GM12873 (cell line): ENCODE measurements around the gene HOXA13.

Source experiments
- TF ChIP-seq, protein P1 (sequence below): IDR thresholded peaks from 2 replicates; pipeline ENCODE4 v1.5.1; 2012; ENCODE audit warnings: low read depth, mild to moderate bottlenecking, moderate library complexity, low read length, control low read depth; ENCODE audit not compliant: insufficient read depth; ENCODE audit errors: missing control alignments

HOXA13 gene

DNA sequence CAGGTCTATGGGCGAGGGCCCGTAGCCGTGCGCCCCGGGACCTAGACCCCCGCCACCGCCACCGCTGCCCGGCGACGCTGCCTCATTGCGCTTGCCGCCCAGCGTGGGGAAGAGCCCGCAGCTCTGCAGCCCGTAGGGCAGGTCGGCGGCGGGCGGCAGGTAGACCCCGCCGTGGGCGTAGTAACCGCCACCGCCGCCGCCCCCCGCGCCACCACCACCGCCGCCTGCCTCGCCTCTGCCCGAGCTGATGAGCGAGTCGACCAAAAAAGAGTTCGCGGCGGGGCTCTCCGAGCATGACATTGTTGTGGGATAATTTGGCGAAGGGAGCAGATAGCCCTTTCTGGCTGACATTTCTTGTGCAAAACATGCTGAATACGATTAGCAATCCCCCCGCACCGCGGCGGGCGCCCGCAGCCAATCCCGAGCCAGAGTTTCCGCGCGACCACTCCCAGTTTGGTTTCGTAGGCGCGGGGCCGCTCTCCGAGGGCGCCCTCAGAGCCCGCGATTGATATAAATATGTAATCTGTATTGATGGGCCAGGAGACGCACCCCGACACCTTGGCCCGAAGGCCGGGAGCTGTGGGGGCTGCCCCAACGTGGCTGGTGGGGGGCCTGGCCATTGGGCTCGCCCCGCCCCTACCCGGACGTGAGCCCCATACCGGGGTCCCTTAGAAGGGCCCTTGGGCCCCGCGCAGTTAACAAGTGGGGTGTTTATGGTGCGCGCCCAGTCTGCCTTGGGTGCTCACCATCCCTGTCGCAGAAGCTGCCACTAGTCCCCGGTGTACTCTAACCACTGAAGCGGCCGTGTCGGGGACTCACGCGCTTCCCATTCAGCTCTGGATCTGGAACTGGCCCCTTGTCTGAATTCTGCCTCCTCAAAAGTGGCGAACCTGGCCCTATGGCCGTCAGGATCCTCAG is 25.7 kb downstream of the HOXA13 start, which contains the start of gene HOXA10:
HOXA10 (minus strand) TSS at position 365 of the 918 bp plus-strand sequence; CDS start at position 351, 14 bp downstream.
- TF ChIP-seq, protein P1, sequence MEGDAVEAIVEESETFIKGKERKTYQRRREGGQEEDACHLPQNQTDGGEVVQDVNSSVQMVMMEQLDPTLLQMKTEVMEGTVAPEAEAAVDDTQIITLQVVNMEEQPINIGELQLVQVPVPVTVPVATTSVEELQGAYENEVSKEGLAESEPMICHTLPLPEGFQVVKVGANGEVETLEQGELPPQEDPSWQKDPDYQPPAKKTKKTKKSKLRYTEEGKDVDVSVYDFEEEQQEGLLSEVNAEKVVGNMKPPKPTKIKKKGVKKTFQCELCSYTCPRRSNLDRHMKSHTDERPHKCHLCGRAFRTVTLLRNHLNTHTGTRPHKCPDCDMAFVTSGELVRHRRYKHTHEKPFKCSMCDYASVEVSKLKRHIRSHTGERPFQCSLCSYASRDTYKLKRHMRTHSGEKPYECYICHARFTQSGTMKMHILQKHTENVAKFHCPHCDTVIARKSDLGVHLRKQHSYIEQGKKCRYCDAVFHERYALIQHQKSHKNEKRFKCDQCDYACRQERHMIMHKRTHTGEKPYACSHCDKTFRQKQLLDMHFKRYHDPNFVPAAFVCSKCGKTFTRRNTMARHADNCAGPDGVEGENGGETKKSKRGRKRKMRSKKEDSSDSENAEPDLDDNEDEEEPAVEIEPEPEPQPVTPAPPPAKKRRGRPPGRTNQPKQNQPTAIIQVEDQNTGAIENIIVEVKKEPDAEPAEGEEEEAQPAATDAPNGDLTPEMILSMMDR = no peak

DNA sequence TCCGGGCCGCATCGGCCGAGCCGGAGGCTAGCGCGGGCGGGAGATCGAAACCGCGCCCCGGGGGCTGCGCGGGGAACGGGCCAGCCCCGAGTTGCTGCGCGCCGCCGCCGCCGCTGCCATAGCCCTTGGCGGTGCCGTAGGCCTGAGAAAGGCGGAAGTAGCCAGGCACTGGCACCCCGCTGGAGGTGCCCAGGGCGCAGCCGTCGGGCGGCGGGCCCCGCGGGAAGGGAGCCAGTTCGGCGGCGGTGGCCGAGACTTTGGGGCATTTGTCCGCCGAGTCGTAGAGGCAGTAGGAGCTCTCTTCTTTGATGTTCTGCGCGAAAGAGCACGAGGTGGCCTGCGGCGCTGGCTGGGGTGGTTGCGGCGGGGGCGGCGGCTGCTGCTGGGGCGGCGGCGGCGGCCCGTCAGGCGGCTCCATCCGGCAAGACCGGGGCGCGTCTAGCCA is 26.4 kb downstream of the HOXA13 start:
- TF ChIP-seq, protein P1 = no peak

DNA sequence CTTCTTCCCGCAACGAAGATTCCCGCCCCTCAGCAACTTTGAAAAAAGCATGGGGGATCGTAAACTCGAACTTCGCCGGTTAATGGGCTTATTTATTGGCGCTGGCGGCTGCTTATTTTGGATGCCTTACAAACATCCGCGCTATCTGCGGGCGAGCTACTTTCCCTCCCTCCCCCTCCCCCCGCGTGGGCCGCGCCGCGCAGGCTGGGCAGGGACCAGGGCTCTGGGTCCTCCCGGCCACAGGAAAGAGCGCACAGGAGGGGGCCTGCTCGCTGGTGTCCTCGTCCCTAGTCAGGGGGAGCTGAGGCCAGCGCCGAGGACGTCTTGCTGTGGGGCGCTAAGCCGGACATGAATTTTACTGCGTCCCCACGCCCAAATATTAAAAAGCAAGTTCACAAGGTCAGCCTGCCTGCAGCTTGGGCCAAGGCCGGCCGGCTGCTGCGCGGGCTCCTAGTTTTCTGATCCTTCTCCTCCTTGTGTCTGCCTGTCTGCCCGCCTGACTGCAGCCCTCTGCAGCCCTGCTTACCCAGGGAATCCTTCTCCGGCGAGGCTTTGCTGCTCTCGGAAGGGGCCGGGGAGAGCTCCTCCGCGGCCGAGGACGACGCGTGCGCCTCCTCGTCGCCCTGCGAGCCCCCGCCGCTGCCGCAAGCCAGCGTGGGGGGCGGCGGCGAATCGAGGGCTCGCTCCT is 26.9 kb downstream of the HOXA13 start:
- TF ChIP-seq, protein P1 = no peak

DNA sequence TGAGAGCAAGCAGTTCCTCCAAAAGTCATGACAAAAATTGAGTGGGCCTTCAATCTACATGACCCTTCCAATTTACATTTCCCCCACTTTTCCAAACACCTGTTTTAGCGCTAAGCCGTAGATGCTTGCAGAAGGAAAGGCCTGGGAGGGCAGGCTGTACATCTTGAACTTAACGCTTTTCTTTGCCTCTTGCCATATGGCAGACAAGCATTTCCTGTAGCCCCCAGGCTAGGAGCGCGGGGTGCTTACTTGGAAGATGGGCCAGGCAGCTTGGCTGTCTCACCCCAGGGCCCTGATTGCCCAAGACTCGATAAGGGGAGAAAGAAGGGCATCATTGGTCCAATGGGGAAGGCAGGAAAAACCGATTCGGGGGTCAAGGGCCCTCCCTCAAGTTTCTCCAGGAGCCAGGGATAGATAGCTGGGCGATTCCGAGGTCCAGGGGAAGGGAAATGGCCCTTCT is 27.5 kb downstream of the HOXA13 start:
- TF ChIP-seq, protein P1 = no peak

DNA sequence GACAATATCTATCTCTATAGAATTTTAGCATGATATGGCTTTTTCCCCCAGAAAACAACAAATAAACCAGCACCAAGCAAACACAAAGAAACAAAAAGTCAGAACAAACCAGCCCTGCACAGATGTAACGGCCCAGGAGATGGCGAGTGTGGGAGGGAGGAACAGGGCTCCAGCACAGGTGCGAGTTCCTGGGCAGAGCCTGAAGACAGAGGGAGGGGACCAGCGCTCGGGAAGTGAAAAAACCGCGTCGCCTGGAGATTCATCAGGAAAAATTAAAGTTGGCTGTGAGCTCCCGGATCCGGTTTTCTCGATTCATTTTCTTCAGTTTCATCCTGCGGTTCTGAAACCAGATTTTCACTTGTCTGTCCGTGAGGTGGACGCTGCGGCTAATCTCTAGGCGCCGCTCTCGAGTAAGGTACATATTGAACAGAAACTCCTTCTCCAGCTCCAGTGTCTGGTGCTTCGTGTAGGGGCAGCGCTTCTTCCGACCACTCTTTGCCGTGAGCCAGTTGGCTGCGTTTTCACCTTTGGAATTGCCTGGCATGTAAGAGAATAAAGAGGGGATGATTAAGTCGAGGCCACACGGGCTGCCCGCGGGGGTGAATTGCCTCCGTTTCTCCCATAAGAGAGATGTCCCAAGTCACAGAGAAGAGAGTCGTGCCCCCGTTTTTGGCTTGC is 28.1 kb downstream of the HOXA13 start:
- TF ChIP-seq, protein P1 = no peak

DNA sequence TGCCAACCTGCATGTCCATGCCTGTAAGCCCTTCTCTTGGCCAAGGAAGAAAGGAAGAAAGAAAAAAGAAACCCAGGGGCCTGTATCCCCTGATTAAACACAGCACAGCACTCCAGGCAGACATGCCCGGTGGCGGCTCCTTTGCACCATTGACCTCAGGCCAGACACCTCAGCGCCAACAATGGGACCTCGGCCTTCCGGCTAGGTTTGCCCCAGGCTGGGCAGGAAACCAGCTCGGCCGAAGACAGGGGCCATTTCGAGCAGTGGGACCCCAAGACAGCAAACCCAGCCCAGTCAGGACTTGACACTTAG is 28.6 kb downstream of the HOXA13 start:
- TF ChIP-seq, protein P1 = no peak
